BLaER1 treated with 17β-estradiol and CSF1 and Interleukin-3, amounts not matched to agents 10 nM and 100 nM (cell line): ENCODE results near the gene OR5AU1.
A peak's percentile ranks its signal among the peaks of the same experiment; 100 is the strongest.

ENCODE experiments used
- H3K27ac ChIP-seq, 11 experiments: shearing (Covaris generic); formaldehyde crosslinking; 2 replicates each; pipeline ENCODE4 v1.8.1; 2022
- H3K27me3 ChIP-seq, 11 experiments: shearing (Covaris generic); formaldehyde crosslinking; 2 replicates each; pipeline ENCODE4 v1.8.1; 2022
- H3K36me3 ChIP-seq, 11 experiments: shearing (Covaris generic); formaldehyde crosslinking; 2 replicates each; pipeline ENCODE4 v1.8.1; 2022
- H3K4me1 ChIP-seq, 10 experiments: shearing (Covaris generic); formaldehyde crosslinking; 2 replicates each; pipeline ENCODE4 v1.8.1; 2022
- H3K4me2 ChIP-seq, 11 experiments: shearing (Covaris generic); formaldehyde crosslinking; 2 replicates each; pipeline ENCODE4 v1.8.1; 2022
- H3K4me3 ChIP-seq, 10 experiments: shearing (Covaris generic); formaldehyde crosslinking; 2 replicates each; pipeline ENCODE4 v1.8.1; 2022
- H3K9ac ChIP-seq, 11 experiments: shearing (Covaris generic); formaldehyde crosslinking; 2 replicates each; pipeline ENCODE4 v1.8.1; 2022
- H3K9me3 ChIP-seq, 11 experiments: shearing (Covaris generic); formaldehyde crosslinking; replicated peaks in 1 of 11; 2 replicates each; pipeline ENCODE4 v1.8.1; 2022
- H4K20me1 ChIP-seq, 11 experiments: shearing (Covaris generic); formaldehyde crosslinking; 2 replicates each; pipeline ENCODE4 v1.8.1; 2022
- Cebpa-rat ChIP-seq, 11 experiments: shearing (Covaris generic); IDR thresholded peaks; 2 replicates each; pipeline ENCODE4 v1.8.1; 2022

Gene OR5AU1

DNA sequence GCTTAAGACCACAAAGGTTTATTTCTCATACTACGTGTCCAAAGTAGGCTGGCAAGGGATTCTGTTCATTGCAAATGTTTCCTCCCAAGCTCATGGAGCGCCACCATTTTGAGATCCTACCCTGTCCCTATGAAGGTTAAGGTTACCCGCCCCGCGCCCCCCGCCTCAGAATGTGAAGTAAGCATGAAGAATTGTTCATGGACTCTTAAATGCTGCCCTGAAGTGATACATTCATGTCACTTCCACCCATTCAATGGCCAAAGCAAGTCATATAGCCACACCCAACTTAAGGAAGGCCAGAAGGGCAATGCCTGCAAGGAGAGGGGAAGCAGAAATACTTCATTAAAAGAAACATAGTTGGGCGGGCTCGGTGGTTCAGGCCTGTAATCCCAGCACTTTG is 50.8 kb downstream of the OR5AU1 start:
- peak overlapping the region in 8 of 11 experiments; percentile 95 to 100 (median 98); a peak in 10 of 22 replicates for H3K27ac ChIP-seq
- H3K27me3 ChIP-seq = no peaks in the 10 kb centered on the region
- H3K9me3 ChIP-seq = no peaks in the 10 kb centered on the region
- peak overlapping the region in 10 of 11 experiments; percentile 94 to 99 (median 98); a peak in 20 of 22 replicates for H3K9ac ChIP-seq
- no peak for TF ChIP-seq Cebpa-rat (IDR thresholded peaks at IDR 0.05)
- peak overlapping the region in 5 of 10 experiments; percentile 77 to 87 (median 80); a peak in 7 of 20 replicates for H3K4me3 ChIP-seq
- no peaks in the 10 kb centered on the region for H4K20me1 ChIP-seq
- H3K36me3 ChIP-seq = no peaks in the 10 kb centered on the region
- peaks cover 31 to 54% (median 46%) of the 10 kb centered on the region in 10 experiments for H3K4me1 ChIP-seq
- H3K4me2 ChIP-seq = peak overlapping the region; percentile 78 to 97 (median 89)
